Activated CD8-positive, alpha-beta T cell treated with anti-CD3 and anti-CD28 coated beads, Interleukin-2, amount 10 ng/mL, durations not matched to agents 7 days and 5 days (primary cell): Measurements from ENCODE around the gene DNAAF8. TPM values are rescaled to one million over a fixed set of nuclear protein-coding genes. Genes with fewer than 3 reads are reported as not detected.
"Not testable (repeated sequence)": the region's sequence is repeated elsewhere in the genome, so short reads cannot be mapped to it uniquely, and the experiment has no call there.

Experiments used
- ATAC-seq: fragments of 150-1000 bp; cut with Tn5 transposase; one replicate; pipeline ENCODE4 v1.10.0; 2021; ENCODE audit warnings: moderate library complexity
- CTCF ChIA-PET: fragments of 350-600 bp; sonication (Branson Sonifier 250); formaldehyde crosslinking; loops from one replicate; lab custom pipeline; 2021; ENCODE audit warnings: antibody characterized with exemption; lab: Charles Lee
- POLR2A ChIA-PET: fragments of 350-600 bp; sonication (Branson Sonifier 250); formaldehyde crosslinking; loops from one replicate; lab custom pipeline; 2021; ENCODE audit warnings: antibody characterized with exemption; lab: Charles Lee
- DNase-seq: peaks from one replicate; pipeline ENCODE4 v3.0.0-alpha.2; 2020
- H3K27ac Mint-ChIP-seq: one replicate; pipeline ENCODE4 v1.8.0; 2021; ENCODE audit warnings: mild to moderate bottlenecking, mixed read lengths
- H3K27me3 Mint-ChIP-seq: one replicate; pipeline ENCODE4 v1.8.0; 2021; ENCODE audit warnings: low read depth, mixed read lengths
- H3K36me3 Mint-ChIP-seq: one replicate; pipeline ENCODE4 v1.8.0; 2021; ENCODE audit warnings: low read depth, mixed read lengths
- H3K4me1 Mint-ChIP-seq: one replicate; pipeline ENCODE4 v1.8.0; 2021; ENCODE audit warnings: low read depth, mixed read lengths
- H3K4me3 Mint-ChIP-seq: one replicate; pipeline ENCODE4 v1.8.0; 2021; ENCODE audit warnings: mild to moderate bottlenecking, mixed read lengths
- H3K9me3 Mint-ChIP-seq: one replicate; pipeline ENCODE4 v1.8.0; 2022; ENCODE audit warnings: mixed read lengths; ENCODE audit not compliant: insufficient read depth
- total RNA-seq, 2 experiments: library from RNA; stranded (reverse); gene quantifications; one replicate each; pipeline ENCODE4 v1.2.3, GENCODE V29; 2021

DNAAF8 gene
- total RNA-seq, 2 experiments from 2014 or later, result 0.39 to 0.68 TPM

- H3K36me3 Mint-ChIP-seq, result no peaks in the 10 kb centered on the region
- no peaks in the 10 kb centered on the region for H3K4me1 Mint-ChIP-seq
- no peaks in the 10 kb centered on the region for H3K27me3 Mint-ChIP-seq
- no peak for DNase-seq
- no peak overlapping the region for H3K4me3 Mint-ChIP-seq
- no peaks in the 10 kb centered on the region for H3K9me3 Mint-ChIP-seq
- no peak for ATAC-seq
- H3K27ac Mint-ChIP-seq, result no peak overlapping the region
- CTCF ChIA-PET, result no interaction called here
- POLR2A ChIA-PET, result no interaction called here
Observed at GRCh38 chr16:4776141-4776705, 41.9 kb downstream of the DNAAF8 start.

- POLR2A ChIA-PET, result no interaction called here
- H3K9me3 Mint-ChIP-seq, result no peaks in the 10 kb centered on the region
- CTCF ChIA-PET, result no interaction called here
Observed at GRCh38 chr16:4777339-4778049, 43.2 kb downstream of the DNAAF8 start.

GRCh38 chr16:4778050-4778392 lies 43.7 kb downstream of the DNAAF8 start:
- Mint-ChIP-seq H3K36me3 (no peaks in the 10 kb centered on the region), H3K27me3 (no peaks in the 10 kb centered on the region), H3K4me3 (no peak overlapping the region), H3K9me3 (no peaks in the 10 kb centered on the region), H3K4me1 (no peaks in the 10 kb centered on the region), H3K27ac (no peak overlapping the region)
- POLR2A ChIA-PET, result no interaction called here
- ATAC-seq, result no peak
- CTCF ChIA-PET, result no interaction called here
- DNase-seq, result no peak

More at GRCh38 chr16:4777339-4778049, 43.2 kb downstream of the DNAAF8 start:
- Mint-ChIP-seq H3K4me1 (no peaks in the 10 kb centered on the region), H3K27ac (no peak overlapping the region), H3K36me3 (no peaks in the 10 kb centered on the region), H3K4me3 (no peak overlapping the region), H3K27me3 (no peaks in the 10 kb centered on the region)
- DNase-seq (no peak), ATAC-seq (no peak)

GRCh38 chr16:4780235-4780634 lies 45.9 kb downstream of the DNAAF8 start:
- Mint-ChIP-seq H3K4me3 (no peak overlapping the region), H3K9me3 (no peaks in the 10 kb centered on the region), H3K4me1 (no peaks in the 10 kb centered on the region), H3K36me3 (no peaks in the 10 kb centered on the region), H3K27ac (no peak overlapping the region), H3K27me3 (no peaks in the 10 kb centered on the region)
- no peak for ATAC-seq
- ChIA-PET POLR2A (no interaction called here), CTCF (no interaction called here)
- no peak for DNase-seq

GRCh38 chr16:4783251-4783950 lies 49.1 kb downstream of the DNAAF8 start:
- Mint-ChIP-seq H3K27ac (no peak overlapping the region), H3K4me1 (no peaks in the 10 kb centered on the region), H3K36me3 (no peaks in the 10 kb centered on the region), H3K9me3 (no peaks in the 10 kb centered on the region), H3K27me3 (no peaks in the 10 kb centered on the region), H3K4me3 (no peak overlapping the region)
- DNase-seq, result no peak
- ChIA-PET CTCF (no interaction called here), POLR2A (no interaction called here)
- no peak for ATAC-seq

GRCh38 chr16:4783951-4784336 lies 49.6 kb downstream of the DNAAF8 start:
- no peak for DNase-seq
- no peak overlapping the region for H3K27ac Mint-ChIP-seq
- H3K36me3 Mint-ChIP-seq, result no peaks in the 10 kb centered on the region
- no peaks in the 10 kb centered on the region for H3K9me3 Mint-ChIP-seq
- no peak for ATAC-seq
- peaks cover 3% of the 10 kb centered on the region for H3K27me3 Mint-ChIP-seq
- ChIA-PET CTCF (no interaction called here), POLR2A (no interaction called here)
- no peaks in the 10 kb centered on the region for H3K4me1 Mint-ChIP-seq
- H3K4me3 Mint-ChIP-seq, result no peak overlapping the region

GRCh38 chr16:4784444-4784987 lies 50.2 kb downstream of the DNAAF8 start:
- H3K4me3 Mint-ChIP-seq, ATAC-seq, H3K27ac Mint-ChIP-seq, H3K36me3 Mint-ChIP-seq, H3K9me3 Mint-ChIP-seq, H3K4me1 Mint-ChIP-seq, CTCF ChIA-PET, H3K27me3 Mint-ChIP-seq, DNase-seq: not testable (repeated sequence)
- POLR2A ChIA-PET, result interaction anchor here (0.6 kb wide), 1 partner anchor 1612 kb away, joined by 3 read pairs; no protein-coding TSS in a partner anchor

GRCh38 chr16:4785758-4786433 lies 51.6 kb downstream of the DNAAF8 start:
- CTCF ChIA-PET, result no interaction called here
- H3K27me3 Mint-ChIP-seq, result peaks cover 3% of the 10 kb centered on the region
- H3K9me3 Mint-ChIP-seq, result no peaks in the 10 kb centered on the region
- ATAC-seq, result no peak
- no peaks in the 10 kb centered on the region for H3K36me3 Mint-ChIP-seq
- no peak overlapping the region for H3K4me3 Mint-ChIP-seq
- POLR2A ChIA-PET, result interaction anchor here (0.6 kb wide), 1 partner anchor 189 kb away, joined by 4 read pairs; no protein-coding TSS in a partner anchor
- H3K27ac Mint-ChIP-seq, result no peak overlapping the region
- peaks cover 3% of the 10 kb centered on the region for H3K4me1 Mint-ChIP-seq
- DNase-seq, result no peak

- ATAC-seq, result no peak
- no peak overlapping the region for H3K4me3 Mint-ChIP-seq
- no peak for DNase-seq
- POLR2A ChIA-PET, result no interaction called here
- H3K27me3 Mint-ChIP-seq, result peaks cover 3% of the 10 kb centered on the region
- no peak overlapping the region for H3K27ac Mint-ChIP-seq
- CTCF ChIA-PET, result no interaction called here
- no peaks in the 10 kb centered on the region for H3K9me3 Mint-ChIP-seq
- H3K36me3 Mint-ChIP-seq, result no peaks in the 10 kb centered on the region
- H3K4me1 Mint-ChIP-seq, result peaks cover 7% of the 10 kb centered on the region
Observed at GRCh38 chr16:4787068-4787467, 52.7 kb downstream of the DNAAF8 start.

GRCh38 chr16:4787627-4788482 lies 53.5 kb downstream of the DNAAF8 start, which contains the start of gene SEPTIN12:
SEPTIN12 (minus strand) TSS chr16:4788345; CDS start chr16:4787645, 700 bp downstream.
- Mint-ChIP-seq H3K9me3 (no peaks in the 10 kb centered on the region), H3K27ac (no peak within 1 kb of the TSS), H3K36me3 (no peaks in the 10 kb centered on the region), H3K27me3 (peaks cover 3% of the 10 kb centered on the region), H3K4me1 (peaks cover 7% of the 10 kb centered on the region), H3K4me3 (no peak within 1 kb of the TSS)
- ChIA-PET POLR2A (interaction anchor here (0.5 kb wide), 1 partner anchor 254 kb away, joined by 3 read pairs; no protein-coding TSS in a partner anchor), CTCF (no interaction called here)
- no peak for ATAC-seq
- DNase-seq, result no peak

GRCh38 chr16:4788489-4788889 lies 54.2 kb downstream of the DNAAF8 start:
- ATAC-seq, result no peak
- Mint-ChIP-seq H3K4me3 (no peak overlapping the region), H3K4me1 (peaks cover 7% of the 10 kb centered on the region), H3K27me3 (peaks cover 3% of the 10 kb centered on the region), H3K36me3 (no peaks in the 10 kb centered on the region), H3K9me3 (no peaks in the 10 kb centered on the region), H3K27ac (no peak overlapping the region)
- CTCF ChIA-PET, result no interaction called here
- POLR2A ChIA-PET, result no interaction called here
- DNase-seq, result no peak
